Gastrocnemius medialis (tissue), 4 donors: ENCODE results near the gene GPM6B. TPM values are rescaled to one million over a fixed set of nuclear protein-coding genes. Genes with fewer than 3 reads are reported as not detected.

Experiments used
- ATAC-seq, 2 donors: fragments of 150-250 bp; one replicate each; pipeline ENCODE4 v1.9.1; 2016
- DNase-seq, 2 donors: peaks; one replicate each; pipeline ENCODE4 v3.0.0-alpha.2; 2019
- H3K27ac ChIP-seq, 4 donors: fragments of 200-600 bp; sonication (generic); 1 replicate in 1 of 4; 2 replicates in 3 of 4; pipeline ENCODE4 v1.5.1; 2016 to 2018; ENCODE audit warnings: mild to moderate bottlenecking in 2 of 4, moderate library complexity in 1 of 4
- H3K27me3 ChIP-seq, 3 donors: fragments of 200-600 bp; sonication (generic) in 2 of 3; 1 replicate in 1 of 3; 2 replicates in 2 of 3; pipeline versions ENCODE4 v1.5.1 to v1.6.0; 2016 to 2019; ENCODE audit warnings: mild to moderate bottlenecking in 1 of 3, moderate library complexity in 1 of 3
- H3K36me3 ChIP-seq, 2 donors: fragments of 200-600 bp; sonication (generic) in 1 of 2; one replicate each; pipeline ENCODE4 v1.5.1; 2017 to 2018
- H3K4me1 ChIP-seq, 2 donors: fragments of 200-600 bp; sonication (generic) in 1 of 2; one replicate each; pipeline ENCODE4 v1.5.1; 2016 to 2017; ENCODE audit warnings: mild to moderate bottlenecking in 2 of 2
- H3K4me3 ChIP-seq, 4 donors: fragments of 200-600 bp; sonication (generic) in 3 of 4; 1 replicate in 1 of 4; 2 replicates in 3 of 4; pipeline ENCODE4 v1.5.1; 2016 to 2019; ENCODE audit warnings: mild to moderate bottlenecking in 2 of 4
- H3K9me3 ChIP-seq, 3 donors: fragments of 200-600 bp; sonication (generic) in 2 of 3; 1 replicate in 1 of 3; 2 replicates in 2 of 3; pipeline ENCODE4 v1.5.1; 2016 to 2019
- POLR2A ChIP-seq, 2 donors: fragments of 450-650 bp; IDR thresholded peaks; one replicate each; pipeline ENCODE4 v1.6.1; 2017; ENCODE audit warnings: antibody characterized with exemption in 2 of 2, mild to moderate bottlenecking in 2 of 2, moderate library complexity in 2 of 2
- in situ Hi-C, 4 donors: fragments of 200-750 bp; cut with MboI; loops; one replicate each; pipeline versions ENCODE4 v1.15.0 to v1.8.0; 2017; ENCODE audit warnings: low sequenced_read_pairs in 4 of 4
- intact Hi-C: fragments of 100-400 bp; cut with DNase I; formaldehyde crosslinking; loops from one replicate; pipeline ENCODE4 v1.15.1; 2023; ENCODE audit warnings: low total_unique reads
- total RNA-seq, 4 donors: library from RNA; depleted of rRNA; stranded (reverse); fragments of >200 nt; gene quantifications; one replicate each; pipeline versions ENCODE4 v1.1.0 to v1.2.3, GENCODE V29; 2016
- TF ChIP-seq, protein P1 (sequence below), 5 experiments: fragments of 450-650 bp in 3 of 5; fragments of 200-600 bp in 2 of 5; sonication (generic) in 2 of 5; IDR thresholded peaks in 4 of 5; conservative IDR thresholded peaks in 1 of 5; 1 replicate in 4 of 5; 2 replicates in 1 of 5; pipeline ENCODE4 v1.5.1; 2016 to 2019; ENCODE audit warnings: antibody characterized with exemption in 5 of 5, mild to moderate bottlenecking in 3 of 5, moderate library complexity in 3 of 5

Gene GPM6B
- total RNA-seq, 4 donors from 2014 or later = 3.1 to 6.5 (median 3.6) TPM

DNA sequence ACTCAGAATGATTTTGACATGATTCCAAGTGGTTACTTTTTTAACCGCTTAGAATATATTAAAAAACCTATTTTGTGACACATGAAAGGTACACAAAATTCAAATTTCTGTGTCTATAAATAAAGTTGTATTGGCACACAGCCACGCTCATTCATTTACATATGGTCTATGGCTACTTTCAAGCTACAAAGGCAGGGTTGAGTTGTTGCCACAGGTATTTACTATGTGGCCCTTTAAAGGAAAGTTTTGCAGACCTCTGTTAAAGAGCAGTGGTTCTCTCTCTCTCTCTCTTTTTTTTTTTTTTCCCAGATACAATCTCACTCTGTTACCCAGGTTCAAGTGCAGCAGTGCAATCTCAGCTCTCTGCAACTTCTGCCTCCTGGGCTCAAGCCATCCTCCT is 23.0 kb downstream of the GPM6B start:
- H3K4me3 ChIP-seq = no peak overlapping the region
- no peaks in the 10 kb centered on the region for H3K36me3 ChIP-seq
- no peaks in the 10 kb centered on the region for H3K27me3 ChIP-seq
- no peaks in the 10 kb centered on the region for H3K4me1 ChIP-seq
- ATAC-seq (no peak), DNase-seq (no peak)
- H3K27ac ChIP-seq = no peak overlapping the region
- intact Hi-C loops (no loop called here), in situ Hi-C loops (no loop called here)
- no peaks in the 10 kb centered on the region for H3K9me3 ChIP-seq
- TF ChIP-seq, protein P1, sequence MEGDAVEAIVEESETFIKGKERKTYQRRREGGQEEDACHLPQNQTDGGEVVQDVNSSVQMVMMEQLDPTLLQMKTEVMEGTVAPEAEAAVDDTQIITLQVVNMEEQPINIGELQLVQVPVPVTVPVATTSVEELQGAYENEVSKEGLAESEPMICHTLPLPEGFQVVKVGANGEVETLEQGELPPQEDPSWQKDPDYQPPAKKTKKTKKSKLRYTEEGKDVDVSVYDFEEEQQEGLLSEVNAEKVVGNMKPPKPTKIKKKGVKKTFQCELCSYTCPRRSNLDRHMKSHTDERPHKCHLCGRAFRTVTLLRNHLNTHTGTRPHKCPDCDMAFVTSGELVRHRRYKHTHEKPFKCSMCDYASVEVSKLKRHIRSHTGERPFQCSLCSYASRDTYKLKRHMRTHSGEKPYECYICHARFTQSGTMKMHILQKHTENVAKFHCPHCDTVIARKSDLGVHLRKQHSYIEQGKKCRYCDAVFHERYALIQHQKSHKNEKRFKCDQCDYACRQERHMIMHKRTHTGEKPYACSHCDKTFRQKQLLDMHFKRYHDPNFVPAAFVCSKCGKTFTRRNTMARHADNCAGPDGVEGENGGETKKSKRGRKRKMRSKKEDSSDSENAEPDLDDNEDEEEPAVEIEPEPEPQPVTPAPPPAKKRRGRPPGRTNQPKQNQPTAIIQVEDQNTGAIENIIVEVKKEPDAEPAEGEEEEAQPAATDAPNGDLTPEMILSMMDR (IDR thresholded peaks at IDR 0.05 in 4 of 5, conservative IDR thresholded peaks at IDR 0.05 in 1 of 5) = no peak
- no peak for TF ChIP-seq POLR2A (IDR thresholded peaks at IDR 0.05)

DNA sequence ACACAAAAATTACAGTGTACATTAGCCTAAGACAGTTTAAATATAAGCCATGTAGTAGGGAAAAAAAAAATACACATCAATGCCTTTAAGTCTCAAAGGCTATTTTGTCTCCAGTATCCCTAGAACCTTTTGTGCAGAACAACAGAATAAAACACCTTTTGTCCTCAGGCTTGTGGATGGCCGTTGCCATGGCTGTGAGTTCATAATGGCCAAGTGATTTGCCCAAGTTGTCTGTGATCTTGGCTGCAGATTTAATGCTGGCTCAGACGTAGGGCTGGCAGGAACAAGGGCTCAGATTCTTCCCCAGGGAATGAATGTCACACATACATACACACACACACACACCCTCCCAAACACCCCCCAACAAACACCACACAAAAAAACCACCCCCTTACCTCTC is 25.3 kb downstream of the GPM6B start:
- no peaks in the 10 kb centered on the region for H3K36me3 ChIP-seq
- H3K4me1 ChIP-seq = no peaks in the 10 kb centered on the region
- no peak overlapping the region for H3K27ac ChIP-seq
- no peak for DNase-seq
- in situ Hi-C loops = no loop called here
- no peaks in the 10 kb centered on the region for H3K9me3 ChIP-seq
- H3K27me3 ChIP-seq = no peaks in the 10 kb centered on the region
- intact Hi-C loops = no loop called here
- no peak for ATAC-seq
- H3K4me3 ChIP-seq = no peak overlapping the region
- TF ChIP-seq, protein P1 (IDR thresholded peaks at IDR 0.05 in 4 of 5, conservative IDR thresholded peaks at IDR 0.05 in 1 of 5) = no peak
- no peak for TF ChIP-seq POLR2A (IDR thresholded peaks at IDR 0.05)

GRCh38 chrX:13791145-13791544 is 25.7 kb downstream of the GPM6B start:
- H3K4me3 ChIP-seq = no peak overlapping the region
- ATAC-seq (no peak), DNase-seq (no peak)
- H3K4me1 ChIP-seq = no peaks in the 10 kb centered on the region
- intact Hi-C loops = no loop called here
- H3K27ac ChIP-seq = no peak overlapping the region
- no peaks in the 10 kb centered on the region for H3K9me3 ChIP-seq
- no peaks in the 10 kb centered on the region for H3K36me3 ChIP-seq
- no peak for TF ChIP-seq POLR2A (IDR thresholded peaks at IDR 0.05)
- TF ChIP-seq, protein P1 (IDR thresholded peaks at IDR 0.05 in 4 of 5, conservative IDR thresholded peaks at IDR 0.05 in 1 of 5) = no peak
- H3K27me3 ChIP-seq = peaks cover 0 to under 1% (median 0%) of the 10 kb centered on the region in 3 donors
- in situ Hi-C loops = no loop called here

GRCh38 chrX:13790206-13791131 is 26.4 kb downstream of the GPM6B start:
- intact Hi-C loops = no loop called here
- Histone ChIP-seq H3K4me1 (no peaks in the 10 kb centered on the region), H3K27me3 (peaks cover 0 to 2% (median 0%) of the 10 kb centered on the region in 3 donors), H3K9me3 (no peaks in the 10 kb centered on the region), H3K27ac (no peak overlapping the region), H3K4me3 (no peak overlapping the region), H3K36me3 (no peaks in the 10 kb centered on the region)
- TF ChIP-seq POLR2A (IDR thresholded peaks at IDR 0.05) = no peak
- TF ChIP-seq, protein P1 (IDR thresholded peaks at IDR 0.05 in 4 of 5, conservative IDR thresholded peaks at IDR 0.05 in 1 of 5) = no peak
- DNase-seq (no peak), ATAC-seq (no peak)
- in situ Hi-C loops = no loop called here
